AG04449 (cell line): ENCODE measurements around the gene TMOD2.

Source experiments
- CTCF ChIA-PET: fragments of 350-600 bp; formaldehyde crosslinking; extraction: SDS; loops from one replicate; lab custom pipeline; 2021; ENCODE audit warnings: antibody characterized with exemption; lab: Yijun Ruan, JAX
- POLR2A ChIA-PET: fragments of 400-600, 350-600 bp; formaldehyde crosslinking; extraction: SDS; loops from one replicate; lab custom pipeline; 2020; ENCODE audit warnings: antibody characterized with exemption, inconsistent platforms; lab: Yijun Ruan, JAX
- DNase-seq: peaks from one replicate; pipeline ENCODE4 v3.0.0-alpha.2; 2010; ENCODE audit warnings: low read depth, low spot score
- H3K4me3 ChIP-seq: 2 replicates; pipeline ENCODE4 v1.5.1; 2011; ENCODE audit warnings: low read depth, mild to moderate bottlenecking, control low read depth, low read length
- CTCF ChIP-seq: IDR thresholded peaks from one replicate; pipeline ENCODE4 v1.5.1; 2011; ENCODE audit warnings: mild to moderate bottlenecking, moderate library complexity, low read length, control low read depth, inconsistent platforms; ENCODE audit not compliant: insufficient read depth; ENCODE audit errors: missing control alignments

The TMOD2 gene

GRCh38 chr15:51809457-51809856, 58.1 kb downstream of the TMOD2 start:
- POLR2A ChIA-PET, result no interaction called here
- no peak overlapping the region for H3K4me3 ChIP-seq
- no peak for TF ChIP-seq CTCF
- DNase-seq, result no peak
- CTCF ChIA-PET, result interaction anchor here (0.9 kb wide), 1 partner anchor 16 kb away, joined by 3 read pairs; no protein-coding TSS in a partner anchor

- no peak overlapping the region for H3K4me3 ChIP-seq
- no peak for DNase-seq
- POLR2A ChIA-PET, result no interaction called here
- TF ChIP-seq CTCF, result no peak
- CTCF ChIA-PET, result interaction anchor here (1.0 to 1.5 kb wide), 2 partner anchors 12 to 36 kb away, joined by 3 to 4 read pairs; no protein-coding TSS in a partner anchor
These were observed 61.2 kb downstream of the TMOD2 start for GRCh38 chr15:51812598-51812997.

GRCh38 chr15:51814606-51815005, 63.2 kb downstream of the TMOD2 start:
- POLR2A ChIA-PET, result no interaction called here
- no peak for DNase-seq
- CTCF ChIA-PET, result no interaction called here
- no peak for TF ChIP-seq CTCF
- H3K4me3 ChIP-seq, result no peak overlapping the region

GRCh38 chr15:51816611-51817010, 65.2 kb downstream of the TMOD2 start:
- no peak for DNase-seq
- ChIA-PET POLR2A (no interaction called here), CTCF (no interaction called here)
- no peak for TF ChIP-seq CTCF
- no peak overlapping the region for H3K4me3 ChIP-seq

GRCh38 chr15:51818150-51818549, 66.8 kb downstream of the TMOD2 start:
- no peak for TF ChIP-seq CTCF
- ChIA-PET POLR2A (no interaction called here), CTCF (interaction anchor here (1.1 kb wide), 1 partner anchor 16 kb away, joined by 3 read pairs; no protein-coding TSS in a partner anchor)
- no peak overlapping the region for H3K4me3 ChIP-seq
- no peak for DNase-seq

- CTCF ChIA-PET, result interaction anchor here (1.0 kb wide), 1 partner anchor 78 kb away, joined by 3 read pairs; no protein-coding TSS in a partner anchor
- DNase-seq, result no peak
- POLR2A ChIA-PET, result no interaction called here
- no peak for TF ChIP-seq CTCF
- no peak overlapping the region for H3K4me3 ChIP-seq
These were observed 74.3 kb downstream of the TMOD2 start for GRCh38 chr15:51825698-51826097.
